Astrocyte (in vitro differentiated cells and primary cell): ENCODE data around the gene MAML2. TPM values are rescaled to one million over a fixed set of nuclear protein-coding genes. Genes with fewer than 3 reads are reported as not detected.
A peak's percentile ranks its signal among the peaks of the same experiment; 100 is the strongest.

Experiments
- DNase-seq: peaks from one replicate; pipeline ENCODE4 v3.0.0-alpha.2; 2010; ENCODE audit warnings: low read depth
- FAIRE-seq: peaks from 2 replicates; lab custom pipeline; 2011; peaks lifted over from hg19 to GRCh38; lab: Jason Lieb, UNC
- H2AFZ ChIP-seq: 2 replicates; pipeline ENCODE4 v1.6.0; 2012; ENCODE audit warnings: low read depth, low read length, inconsistent platforms
- H3K27ac ChIP-seq: 2 replicates; pipeline ENCODE4 v1.5.1; 2011; ENCODE audit warnings: low read depth, low read length, inconsistent platforms
- H3K27me3 ChIP-seq: 2 replicates; pipeline ENCODE4 v1.6.0; 2011; ENCODE audit warnings: low read length, inconsistent platforms; ENCODE audit not compliant: insufficient read depth
- H3K36me3 ChIP-seq: 2 replicates; pipeline ENCODE4 v1.5.1; 2011; ENCODE audit warnings: low read length, inconsistent platforms; ENCODE audit not compliant: insufficient read depth
- H3K4me1 ChIP-seq: 2 replicates; pipeline ENCODE4 v1.5.1; 2011; ENCODE audit warnings: low read length, inconsistent platforms; ENCODE audit not compliant: insufficient read depth
- H3K4me2 ChIP-seq: 2 replicates; pipeline ENCODE4 v1.6.0; 2012; ENCODE audit warnings: low read length, inconsistent platforms
- H3K4me3 ChIP-seq: 2 replicates; pipeline ENCODE4 v1.5.1; 2011; ENCODE audit warnings: low read depth, mild to moderate bottlenecking, low read length, inconsistent platforms; ENCODE audit not compliant: insufficient read depth
- H3K79me2 ChIP-seq: 2 replicates; pipeline ENCODE4 v1.6.0; 2012; ENCODE audit warnings: mild to moderate bottlenecking, low read length, inconsistent platforms; ENCODE audit not compliant: insufficient read depth
- H3K9ac ChIP-seq: 2 replicates; pipeline ENCODE4 v1.6.0; 2012; ENCODE audit warnings: mild to moderate bottlenecking, low read length, inconsistent platforms
- H3K9me3 ChIP-seq: 2 replicates; pipeline ENCODE4 v1.5.1; 2012; ENCODE audit warnings: low read depth, mild to moderate bottlenecking, low read length, inconsistent platforms; ENCODE audit not compliant: insufficient read depth
- H4K20me1 ChIP-seq: 2 replicates; pipeline ENCODE4 v1.6.0; 2012; ENCODE audit warnings: low read length, inconsistent platforms; ENCODE audit not compliant: insufficient read depth
- H3K27ac Mint-ChIP-seq: one replicate; pipeline ENCODE4 v1.8.0; 2021; ENCODE audit warnings: mild to moderate bottlenecking, mixed read lengths; ENCODE audit not compliant: unreplicated experiment
- H3K27me3 Mint-ChIP-seq: one replicate; pipeline ENCODE4 v1.8.0; 2021; ENCODE audit warnings: low read depth, mixed read lengths; ENCODE audit not compliant: unreplicated experiment
- H3K36me3 Mint-ChIP-seq: one replicate; pipeline ENCODE4 v1.8.0; 2021; ENCODE audit warnings: low read depth, mixed read lengths; ENCODE audit not compliant: unreplicated experiment
- H3K4me1 Mint-ChIP-seq: one replicate; pipeline ENCODE4 v1.8.0; 2021; ENCODE audit warnings: low read depth, mixed read lengths; ENCODE audit not compliant: unreplicated experiment
- H3K4me3 Mint-ChIP-seq: one replicate; pipeline ENCODE4 v1.8.0; 2021; ENCODE audit warnings: mild to moderate bottlenecking, moderate library complexity, mixed read lengths; ENCODE audit not compliant: unreplicated experiment
- H3K9me3 Mint-ChIP-seq: one replicate; pipeline ENCODE4 v1.8.0; 2021; ENCODE audit warnings: mild to moderate bottlenecking, mixed read lengths; ENCODE audit not compliant: unreplicated experiment
- CTCF ChIP-seq: IDR thresholded peaks from 2 replicates; pipeline ENCODE4 v1.5.1; 2011; ENCODE audit warnings: low read depth, mild to moderate bottlenecking, inconsistent platforms, low read length, moderate library complexity; ENCODE audit not compliant: insufficient read depth
- EZH2 ChIP-seq: IDR thresholded peaks from 2 replicates; pipeline ENCODE4 v1.6.1; 2012; ENCODE audit warnings: mild to moderate bottlenecking, low read length, inconsistent platforms; ENCODE audit not compliant: insufficient read depth
- total RNA-seq: library from RNA; stranded (reverse); gene quantifications from 2 replicates; pipeline ENCODE4 v1.2.1, GENCODE V29; 2021

MAML2 gene
- total RNA-seq, 1 donor from 2014 or later, result 27.4 TPM

- DNase-seq (peak; percentile 82), FAIRE-seq (no peak)
- H3K79me2 ChIP-seq, result peaks cover 4% of the 10 kb centered on the region
- Mint-ChIP-seq H3K27me3 (no peaks in the 10 kb centered on the region), H3K27ac (peak overlapping the region; percentile 73), H3K9me3 (no peaks in the 10 kb centered on the region), H3K4me1 (peaks cover 61% of the 10 kb centered on the region), H3K36me3 (peaks cover 4% of the 10 kb centered on the region), H3K4me3 (no peak overlapping the region)
- H2AFZ ChIP-seq, result no peak overlapping the region
- TF ChIP-seq CTCF, result no peak
- no peak overlapping the region for H3K27ac ChIP-seq
- H3K9me3 ChIP-seq, result no peaks in the 10 kb centered on the region
- no peaks in the 10 kb centered on the region for H3K27me3 ChIP-seq
- no peaks in the 10 kb centered on the region for H3K36me3 ChIP-seq
- H3K9ac ChIP-seq, result no peak overlapping the region
- peak overlapping the region; percentile 16 for H3K4me2 ChIP-seq
- peaks cover 4% of the 10 kb centered on the region for H4K20me1 ChIP-seq
- no peak overlapping the region for H3K4me3 ChIP-seq
- H3K4me1 ChIP-seq, result peaks cover 41% of the 10 kb centered on the region
Observed at GRCh38 chr11:96050435-96051182, 292.4 kb downstream of the MAML2 start.

- FAIRE-seq (no peak), DNase-seq (peak; percentile 56)
- Histone ChIP-seq H3K9me3 (no peaks in the 10 kb centered on the region), H3K27ac (no peak overlapping the region), H3K4me1 (peaks cover 33% of the 10 kb centered on the region), H3K9ac (no peak overlapping the region), H3K27me3 (no peaks in the 10 kb centered on the region), H3K4me2 (no peak overlapping the region), H3K4me3 (no peak overlapping the region), H4K20me1 (peaks cover 4% of the 10 kb centered on the region), H3K79me2 (peaks cover 3% of the 10 kb centered on the region), H3K36me3 (no peaks in the 10 kb centered on the region), H2AFZ (no peak overlapping the region)
- H3K27ac Mint-ChIP-seq, result no peak overlapping the region
- H3K9me3 Mint-ChIP-seq, result no peaks in the 10 kb centered on the region
- no peak overlapping the region for H3K4me3 Mint-ChIP-seq
- no peak for TF ChIP-seq EZH2
- TF ChIP-seq CTCF, result no peak
- H3K27me3 Mint-ChIP-seq, result no peaks in the 10 kb centered on the region
- peaks cover 4% of the 10 kb centered on the region for H3K36me3 Mint-ChIP-seq
- peaks cover 57% of the 10 kb centered on the region for H3K4me1 Mint-ChIP-seq
Observed at GRCh38 chr11:96049426-96049825, 293.6 kb downstream of the MAML2 start.
